Gastrocnemius medialis (tissue), 4 donors: Measurements from ENCODE around the gene COPS9. TPM values are rescaled to one million over a fixed set of nuclear protein-coding genes. Genes with fewer than 3 reads are reported as not detected.

Source experiments
- ATAC-seq, 2 donors: fragments of 150-250 bp; one replicate each; pipeline ENCODE4 v1.9.1; 2016
- DNase-seq, 2 donors: peaks; one replicate each; pipeline ENCODE4 v3.0.0-alpha.2; 2019
- H3K27ac ChIP-seq, 4 donors: fragments of 200-600 bp; sonication (generic); 1 replicate in 1 of 4; 2 replicates in 3 of 4; pipeline ENCODE4 v1.5.1; 2016 to 2018; ENCODE audit warnings: mild to moderate bottlenecking in 2 of 4, moderate library complexity in 1 of 4
- H3K27me3 ChIP-seq, 3 donors: fragments of 200-600 bp; sonication (generic) in 2 of 3; 1 replicate in 1 of 3; 2 replicates in 2 of 3; pipeline versions ENCODE4 v1.5.1 to v1.6.0; 2016 to 2019; ENCODE audit warnings: mild to moderate bottlenecking in 1 of 3, moderate library complexity in 1 of 3
- H3K36me3 ChIP-seq, 2 donors: fragments of 200-600 bp; sonication (generic) in 1 of 2; one replicate each; pipeline ENCODE4 v1.5.1; 2017 to 2018
- H3K4me1 ChIP-seq, 2 donors: fragments of 200-600 bp; sonication (generic) in 1 of 2; one replicate each; pipeline ENCODE4 v1.5.1; 2016 to 2017; ENCODE audit warnings: mild to moderate bottlenecking in 2 of 2
- H3K4me3 ChIP-seq, 4 donors: fragments of 200-600 bp; sonication (generic) in 3 of 4; 1 replicate in 1 of 4; 2 replicates in 3 of 4; pipeline ENCODE4 v1.5.1; 2016 to 2019; ENCODE audit warnings: mild to moderate bottlenecking in 2 of 4
- H3K9me3 ChIP-seq, 3 donors: fragments of 200-600 bp; sonication (generic) in 2 of 3; 1 replicate in 1 of 3; 2 replicates in 2 of 3; pipeline ENCODE4 v1.5.1; 2016 to 2019
- POLR2A ChIP-seq, 2 donors: fragments of 450-650 bp; IDR thresholded peaks; one replicate each; pipeline ENCODE4 v1.6.1; 2017; ENCODE audit warnings: antibody characterized with exemption in 2 of 2, mild to moderate bottlenecking in 2 of 2, moderate library complexity in 2 of 2
- in situ Hi-C, 4 donors: fragments of 200-750 bp; cut with MboI; loops; one replicate each; pipeline versions ENCODE4 v1.15.0 to v1.8.0; 2017; ENCODE audit warnings: low sequenced_read_pairs in 4 of 4
- intact Hi-C: fragments of 100-400 bp; cut with DNase I; formaldehyde crosslinking; loops from one replicate; pipeline ENCODE4 v1.15.1; 2023; ENCODE audit warnings: low total_unique reads
- total RNA-seq, 4 donors: library from RNA; depleted of rRNA; stranded (reverse); fragments of >200 nt; gene quantifications; one replicate each; pipeline versions ENCODE4 v1.1.0 to v1.2.3, GENCODE V29; 2016
- TF ChIP-seq, protein P1 (sequence below), 5 experiments: fragments of 450-650 bp in 3 of 5; fragments of 200-600 bp in 2 of 5; sonication (generic) in 2 of 5; IDR thresholded peaks in 4 of 5; conservative IDR thresholded peaks in 1 of 5; 1 replicate in 4 of 5; 2 replicates in 1 of 5; pipeline ENCODE4 v1.5.1; 2016 to 2019; ENCODE audit warnings: antibody characterized with exemption in 5 of 5, mild to moderate bottlenecking in 3 of 5, moderate library complexity in 3 of 5

Gene COPS9
- total RNA-seq, 4 donors from 2014 or later = 163 to 219 (median 193) TPM

DNA sequence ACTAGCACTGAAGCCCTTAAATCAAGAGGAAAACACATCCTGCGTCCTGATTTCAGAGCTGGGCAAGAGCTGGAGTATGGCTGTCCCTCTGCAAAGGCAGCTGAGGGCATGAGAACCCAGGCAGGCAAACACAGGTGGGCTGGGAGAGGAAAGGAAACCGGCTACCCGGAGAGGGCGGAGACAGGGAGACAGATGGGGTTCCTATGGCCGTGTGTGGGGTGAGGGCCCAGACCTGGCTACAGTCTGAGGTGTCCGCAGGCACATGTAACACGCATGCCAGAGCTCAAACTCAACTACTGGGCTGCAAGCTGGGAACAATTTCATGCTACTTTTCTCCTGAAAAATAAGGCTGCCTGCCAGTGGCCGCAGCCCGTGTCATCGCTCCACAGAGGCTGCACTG lies 2.7 kb downstream of the COPS9 start:
- Histone ChIP-seq H3K36me3 (peaks cover 0 to 38% of the 10 kb centered on the region in 2 donors), H3K27ac (peak overlapping the region in 2 of 4 donors; percentile 23 to 73), H3K9me3 (no peaks in the 10 kb centered on the region), H3K27me3 (no peaks in the 10 kb centered on the region), H3K4me1 (peaks cover 28 to 34% of the 10 kb centered on the region in 2 donors), H3K4me3 (no peak overlapping the region)
- DNase-seq (no peak), ATAC-seq (no peak)
- in situ Hi-C loops = loop anchor here in 1 of 4 donors (25.0 kb wide), 1 partner anchor 1096 kb away; no protein-coding TSS in a partner anchor
- TF ChIP-seq, protein P1, sequence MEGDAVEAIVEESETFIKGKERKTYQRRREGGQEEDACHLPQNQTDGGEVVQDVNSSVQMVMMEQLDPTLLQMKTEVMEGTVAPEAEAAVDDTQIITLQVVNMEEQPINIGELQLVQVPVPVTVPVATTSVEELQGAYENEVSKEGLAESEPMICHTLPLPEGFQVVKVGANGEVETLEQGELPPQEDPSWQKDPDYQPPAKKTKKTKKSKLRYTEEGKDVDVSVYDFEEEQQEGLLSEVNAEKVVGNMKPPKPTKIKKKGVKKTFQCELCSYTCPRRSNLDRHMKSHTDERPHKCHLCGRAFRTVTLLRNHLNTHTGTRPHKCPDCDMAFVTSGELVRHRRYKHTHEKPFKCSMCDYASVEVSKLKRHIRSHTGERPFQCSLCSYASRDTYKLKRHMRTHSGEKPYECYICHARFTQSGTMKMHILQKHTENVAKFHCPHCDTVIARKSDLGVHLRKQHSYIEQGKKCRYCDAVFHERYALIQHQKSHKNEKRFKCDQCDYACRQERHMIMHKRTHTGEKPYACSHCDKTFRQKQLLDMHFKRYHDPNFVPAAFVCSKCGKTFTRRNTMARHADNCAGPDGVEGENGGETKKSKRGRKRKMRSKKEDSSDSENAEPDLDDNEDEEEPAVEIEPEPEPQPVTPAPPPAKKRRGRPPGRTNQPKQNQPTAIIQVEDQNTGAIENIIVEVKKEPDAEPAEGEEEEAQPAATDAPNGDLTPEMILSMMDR (IDR thresholded peaks at IDR 0.05 in 4 of 5, conservative IDR thresholded peaks at IDR 0.05 in 1 of 5) = no peak
- TF ChIP-seq POLR2A (IDR thresholded peaks at IDR 0.05) = no peak
- intact Hi-C loops = loop anchor here (10.0 kb wide), 1 partner anchor 301 kb away; the partner anchor contains the start of gene GPC1

GRCh38 chr2:240132651-240132980 lies 3.5 kb downstream of the COPS9 start:
- ATAC-seq = peak; percentile 6 to 52
- peak; percentile 18 to 46 for DNase-seq
- Histone ChIP-seq H3K4me1 (peaks cover 35 to 42% of the 10 kb centered on the region in 2 donors), H3K36me3 (peaks cover 0 to 38% of the 10 kb centered on the region in 2 donors), H3K27ac (peak overlapping the region in 2 of 4 donors; percentile 23 to 73), H3K9me3 (no peaks in the 10 kb centered on the region), H3K27me3 (no peaks in the 10 kb centered on the region), H3K4me3 (no peak overlapping the region)
- no peak for TF ChIP-seq POLR2A (IDR thresholded peaks at IDR 0.05)
- TF ChIP-seq, protein P1 (IDR thresholded peaks at IDR 0.05 in 4 of 5, conservative IDR thresholded peaks at IDR 0.05 in 1 of 5) = no peak
- intact Hi-C loops = loop anchor here (10.0 kb wide), 1 partner anchor 302 kb away; the partner anchor contains the start of gene GPC1
- in situ Hi-C loops = loop anchor here in 1 of 4 donors (25.0 kb wide), 1 partner anchor 1095 kb away; no protein-coding TSS in a partner anchor

DNA sequence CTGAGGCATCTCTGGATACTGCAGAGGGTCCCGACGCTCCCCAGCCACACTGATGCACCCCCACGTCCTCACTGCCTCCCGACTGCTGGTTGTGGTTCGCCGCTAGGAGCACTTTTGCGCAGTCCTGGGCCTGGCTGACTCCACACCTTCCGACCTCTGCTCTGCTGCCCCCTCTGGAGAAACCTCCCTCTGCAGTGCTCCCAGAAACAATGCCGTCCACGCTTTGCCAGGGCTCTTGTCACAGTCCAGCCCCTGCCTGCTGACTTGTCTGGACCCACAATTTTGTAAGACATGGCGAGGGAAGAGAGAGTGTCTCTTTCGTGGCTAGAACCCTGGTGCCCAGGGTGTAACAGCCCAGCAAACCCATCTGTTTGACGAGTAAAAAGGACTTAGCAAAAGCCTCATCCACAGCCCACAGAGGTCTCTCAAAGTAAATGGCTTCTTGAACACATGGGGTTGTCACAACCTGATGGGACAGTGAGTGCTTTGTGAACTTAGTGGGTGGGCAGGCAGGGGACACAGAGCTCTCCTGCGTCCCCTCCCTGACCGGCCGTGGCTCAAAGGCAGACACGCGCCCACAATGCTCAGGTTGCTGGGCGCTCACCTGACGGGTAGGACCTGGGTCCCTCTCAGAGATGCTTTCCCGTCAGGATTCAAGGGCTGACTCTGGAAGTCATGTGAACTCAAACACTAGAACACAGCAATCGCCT lies 4.0 kb downstream of the COPS9 start:
- H3K27me3 ChIP-seq = no peaks in the 10 kb centered on the region
- in situ Hi-C loops = loop anchor here in 1 of 4 donors (25.0 kb wide), 1 partner anchor 1095 kb away; no protein-coding TSS in a partner anchor
- DNase-seq (no peak), ATAC-seq (no peak)
- no peak for TF ChIP-seq POLR2A (IDR thresholded peaks at IDR 0.05)
- TF ChIP-seq, protein P1 (IDR thresholded peaks at IDR 0.05 in 4 of 5, conservative IDR thresholded peaks at IDR 0.05 in 1 of 5) = no peak
- intact Hi-C loops = loop anchor here (10.0 kb wide), 1 partner anchor 303 kb away; the partner anchor contains the start of gene GPC1
- peaks cover 34 to 42% of the 10 kb centered on the region in 2 donors for H3K4me1 ChIP-seq
- peaks cover 0 to 38% of the 10 kb centered on the region in 2 donors for H3K36me3 ChIP-seq
- peak overlapping the region in 2 of 4 donors; percentile 34 to 73 for H3K27ac ChIP-seq
- H3K9me3 ChIP-seq = no peaks in the 10 kb centered on the region
- no peak overlapping the region for H3K4me3 ChIP-seq

- intact Hi-C loops (loop anchor here (10.0 kb wide), 1 partner anchor 304 kb away; the partner anchor contains the start of gene GPC1), in situ Hi-C loops (loop anchor here in 1 of 4 donors (25.0 kb wide), 1 partner anchor 1094 kb away; no protein-coding TSS in a partner anchor)
- Histone ChIP-seq H3K9me3 (no peaks in the 10 kb centered on the region), H3K27ac (peak overlapping the region in 1 of 4 donors; percentile 73), H3K36me3 (peaks cover 0 to 38% of the 10 kb centered on the region in 2 donors), H3K27me3 (no peaks in the 10 kb centered on the region), H3K4me3 (no peak overlapping the region), H3K4me1 (peaks cover 27 to 36% of the 10 kb centered on the region in 2 donors)
- DNase-seq (no peak), ATAC-seq (no peak)
- no peak for TF ChIP-seq POLR2A (IDR thresholded peaks at IDR 0.05)
- TF ChIP-seq, protein P1 (IDR thresholded peaks at IDR 0.05 in 4 of 5, conservative IDR thresholded peaks at IDR 0.05 in 1 of 5) = no peak
Observed at GRCh38 chr2:240131296-240131695, 4.8 kb downstream of the COPS9 start.
